IPS DF 4.7 (cell line): Measurements from ENCODE around the gene CDH10.
A peak's percentile ranks its signal among the peaks of the same experiment; 100 is the strongest.

Source experiments
- DNase-seq: peaks from one replicate; pipeline ENCODE4 v3.0.0-alpha.2; 2013; ENCODE audit warnings: low spot score; ENCODE audit errors: extremely low read depth

CDH10 gene

GRCh38 chr5:24644761-24645160 is at the start of gene CDH10:
Gene CDH10 (minus strand): TSS chr5:24644978. CDS start chr5:24593490, 51,488 bp downstream.
- DNase-seq, result peak; percentile 78

- DNase-seq, result no peak
Observed at GRCh38 chr5:24693609-24694008, 48.8 kb upstream of the CDH10 start.

GRCh38 chr5:24691074-24691473 is 46.3 kb upstream of the CDH10 start:
- no peak for DNase-seq

GRCh38 chr5:24681106-24681505 is 36.3 kb upstream of the CDH10 start:
- no peak for DNase-seq

- DNase-seq, result no peak
Observed at GRCh38 chr5:24668050-24668449, 23.3 kb upstream of the CDH10 start.

GRCh38 chr5:24649531-24649930 is 4.8 kb upstream of the CDH10 start:
- DNase-seq, result no peak

- DNase-seq, result no peak
Observed at GRCh38 chr5:24646915-24647314, 2.1 kb upstream of the CDH10 start.

- no peak for DNase-seq
Observed at GRCh38 chr5:24645483-24645882, 705 bp upstream of the CDH10 start.

GRCh38 chr5:24643880-24644279 is 898 bp downstream of the CDH10 start:
- no peak for DNase-seq

GRCh38 chr5:24643156-24643555 is 1.6 kb downstream of the CDH10 start:
- DNase-seq, result no peak

GRCh38 chr5:24642022-24642421 is 2.8 kb downstream of the CDH10 start:
- no peak for DNase-seq

- DNase-seq, result no peak
Observed at GRCh38 chr5:24635209-24635608, 9.6 kb downstream of the CDH10 start.

- no peak for DNase-seq
Observed at GRCh38 chr5:24633715-24634325, 11.0 kb downstream of the CDH10 start.

- DNase-seq, result no peak
Observed at GRCh38 chr5:24632353-24632752, 12.4 kb downstream of the CDH10 start.

- DNase-seq, result no peak
Observed at GRCh38 chr5:24630918-24631317, 13.9 kb downstream of the CDH10 start.

GRCh38 chr5:24629798-24630197 is 15.0 kb downstream of the CDH10 start:
- DNase-seq, result no peak

- no peak for DNase-seq
Observed at GRCh38 chr5:24624872-24625271, 19.9 kb downstream of the CDH10 start.

GRCh38 chr5:24623624-24624023 is 21.2 kb downstream of the CDH10 start:
- no peak for DNase-seq

- DNase-seq, result no peak
Observed at GRCh38 chr5:24623031-24623430, 21.7 kb downstream of the CDH10 start.

GRCh38 chr5:24621792-24622191 is 23.0 kb downstream of the CDH10 start:
- no peak for DNase-seq

- no peak for DNase-seq
Observed at GRCh38 chr5:24616566-24616965, 28.2 kb downstream of the CDH10 start.

GRCh38 chr5:24615159-24615558 is 29.6 kb downstream of the CDH10 start:
- DNase-seq, result no peak

GRCh38 chr5:24609706-24610105 is 35.1 kb downstream of the CDH10 start:
- no peak for DNase-seq

- no peak for DNase-seq
Observed at GRCh38 chr5:24606971-24607370, 37.8 kb downstream of the CDH10 start.
